ENCODE measurements around the gene KCNAB3. TPM values are rescaled to one million over a fixed set of nuclear protein-coding genes. Genes with fewer than 3 reads are reported as not detected.

The KCNAB3 gene
- total RNA-seq: 1 to 10 TPM; 1.1 to 2.6 TPM

DNA sequence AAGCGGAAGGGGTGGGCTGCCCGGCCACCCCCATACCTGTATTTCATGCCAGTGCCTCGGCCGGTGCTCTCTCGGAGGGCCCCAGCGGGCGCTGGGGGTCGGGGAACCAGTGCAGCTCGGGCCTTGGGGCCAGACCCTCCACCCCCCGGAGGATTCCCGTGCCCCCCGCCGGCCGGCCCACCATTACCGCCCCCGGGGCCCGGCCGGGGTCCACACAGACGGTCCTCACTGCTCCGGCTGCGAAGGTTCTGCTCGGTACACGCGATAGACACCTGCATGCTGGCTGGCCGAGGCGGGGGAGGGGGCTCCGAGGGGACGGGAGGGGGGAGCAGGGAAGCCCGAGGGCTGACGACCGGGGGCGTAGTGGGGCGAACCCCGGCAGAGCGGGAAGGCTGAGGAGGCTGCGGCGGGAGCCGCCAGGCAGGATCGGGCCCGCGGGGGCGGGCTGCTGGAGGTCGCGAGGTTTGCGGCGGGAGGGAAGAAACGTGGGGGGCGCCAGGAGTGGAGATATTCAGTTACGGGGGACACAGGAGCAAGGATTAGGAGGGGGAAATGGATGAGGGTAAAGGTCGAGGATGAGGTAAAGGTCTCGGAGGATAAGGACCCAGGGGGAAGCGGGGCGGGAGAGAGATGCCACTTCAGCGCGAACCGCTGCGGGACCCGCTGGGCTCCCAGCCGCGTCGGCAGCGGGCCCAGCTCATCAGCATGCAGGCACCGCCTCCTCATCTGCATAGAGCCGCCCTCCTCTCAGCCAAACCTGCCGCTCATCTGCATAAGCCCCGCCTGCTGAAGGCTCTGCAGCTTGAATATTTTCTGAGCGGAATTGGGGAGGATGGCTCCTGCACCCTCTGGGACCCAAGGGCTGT lies at the start of gene KCNAB3:
KCNAB3 (minus strand) TSS at position 699 of the 866 bp plus-strand sequence; CDS start at position 278, 421 bp downstream.
- Histone ChIP-seq H3K9ac (ENCODE audit: low read depth in 2 of 2, low read length in 2 of 2) (peak within 1 kb of the TSS in 1 of 2 donors; percentile 45), H3K27ac (no peak within 1 kb of the TSS), H3K4me3 (no peak within 1 kb of the TSS), H3K9me3 (no peaks in the 10 kb centered on the region), H3K36me3 (no peaks in the 10 kb centered on the region), H3K4me1 (no peaks in the 10 kb centered on the region), H3K27me3 (no peaks in the 10 kb centered on the region)
- DNase-seq: no peak
- intact Hi-C loops (cut with DNase I): no loop called here
- TF ChIP-seq, protein P1, sequence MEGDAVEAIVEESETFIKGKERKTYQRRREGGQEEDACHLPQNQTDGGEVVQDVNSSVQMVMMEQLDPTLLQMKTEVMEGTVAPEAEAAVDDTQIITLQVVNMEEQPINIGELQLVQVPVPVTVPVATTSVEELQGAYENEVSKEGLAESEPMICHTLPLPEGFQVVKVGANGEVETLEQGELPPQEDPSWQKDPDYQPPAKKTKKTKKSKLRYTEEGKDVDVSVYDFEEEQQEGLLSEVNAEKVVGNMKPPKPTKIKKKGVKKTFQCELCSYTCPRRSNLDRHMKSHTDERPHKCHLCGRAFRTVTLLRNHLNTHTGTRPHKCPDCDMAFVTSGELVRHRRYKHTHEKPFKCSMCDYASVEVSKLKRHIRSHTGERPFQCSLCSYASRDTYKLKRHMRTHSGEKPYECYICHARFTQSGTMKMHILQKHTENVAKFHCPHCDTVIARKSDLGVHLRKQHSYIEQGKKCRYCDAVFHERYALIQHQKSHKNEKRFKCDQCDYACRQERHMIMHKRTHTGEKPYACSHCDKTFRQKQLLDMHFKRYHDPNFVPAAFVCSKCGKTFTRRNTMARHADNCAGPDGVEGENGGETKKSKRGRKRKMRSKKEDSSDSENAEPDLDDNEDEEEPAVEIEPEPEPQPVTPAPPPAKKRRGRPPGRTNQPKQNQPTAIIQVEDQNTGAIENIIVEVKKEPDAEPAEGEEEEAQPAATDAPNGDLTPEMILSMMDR (IDR thresholded peaks at IDR 0.05): no peak

DNA sequence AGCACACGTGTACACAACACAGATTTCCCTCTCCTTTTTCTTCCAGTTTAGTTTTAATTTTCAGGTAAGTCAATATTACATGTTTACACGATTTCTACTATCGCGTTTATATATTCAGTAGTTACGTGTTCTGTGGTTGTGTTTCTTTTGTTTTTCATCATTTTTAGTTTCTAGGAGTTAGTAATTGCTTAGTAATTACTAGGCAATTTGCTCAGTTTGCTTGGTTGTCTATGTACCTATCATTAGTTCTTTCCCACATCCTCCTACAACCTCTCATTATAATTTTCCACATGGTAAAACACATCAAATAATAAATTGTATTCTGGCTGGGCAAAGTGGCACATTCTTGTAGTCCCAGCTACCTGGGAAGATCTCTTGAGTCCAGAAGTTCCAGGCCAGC lies 48.1 kb upstream of the KCNAB3 start:
- no peaks in the 10 kb centered on the region for H3K36me3 ChIP-seq
- H3K27ac ChIP-seq: no peak overlapping the region
- no peaks in the 10 kb centered on the region for H3K27me3 ChIP-seq
- H3K9ac ChIP-seq (ENCODE audit: low read depth in 2 of 2, low read length in 2 of 2): no peak overlapping the region
- H3K4me1 ChIP-seq: no peaks in the 10 kb centered on the region
- no peaks in the 10 kb centered on the region for H3K9me3 ChIP-seq
- TF ChIP-seq, protein P1 (IDR thresholded peaks at IDR 0.05): no peak
- no peak for DNase-seq
- no peak overlapping the region for H3K4me3 ChIP-seq
- intact Hi-C loops (cut with DNase I): no loop called here

DNA sequence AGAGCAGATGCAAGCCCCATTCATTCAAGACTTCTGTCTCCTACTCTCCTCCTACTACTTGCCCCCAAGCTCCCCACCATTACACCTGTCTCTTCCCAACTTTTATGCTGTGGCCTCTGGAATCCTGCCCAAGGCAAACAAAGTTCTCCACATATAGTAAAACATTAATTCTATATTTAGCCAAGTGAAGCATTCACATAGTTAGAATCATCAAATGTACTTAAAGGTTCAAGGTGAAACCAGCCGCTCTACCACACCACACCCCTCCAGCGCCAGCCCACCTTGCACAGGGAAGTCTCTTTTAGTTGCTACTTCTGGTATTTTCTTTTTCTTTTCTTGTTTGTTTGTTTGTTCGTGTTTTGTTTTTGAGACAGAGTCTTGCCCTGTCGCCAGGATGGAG lies 47.4 kb upstream of the KCNAB3 start:
- Histone ChIP-seq H3K4me3 (no peak overlapping the region), H3K27ac (no peak overlapping the region), H3K9me3 (no peaks in the 10 kb centered on the region), H3K27me3 (no peaks in the 10 kb centered on the region), H3K36me3 (no peaks in the 10 kb centered on the region), H3K9ac (ENCODE audit: low read depth in 2 of 2, low read length in 2 of 2) (no peak overlapping the region), H3K4me1 (no peaks in the 10 kb centered on the region)
- TF ChIP-seq, protein P1 (IDR thresholded peaks at IDR 0.05): no peak
- DNase-seq: peak; percentile 58
- intact Hi-C loops (cut with DNase I): no loop called here

DNA sequence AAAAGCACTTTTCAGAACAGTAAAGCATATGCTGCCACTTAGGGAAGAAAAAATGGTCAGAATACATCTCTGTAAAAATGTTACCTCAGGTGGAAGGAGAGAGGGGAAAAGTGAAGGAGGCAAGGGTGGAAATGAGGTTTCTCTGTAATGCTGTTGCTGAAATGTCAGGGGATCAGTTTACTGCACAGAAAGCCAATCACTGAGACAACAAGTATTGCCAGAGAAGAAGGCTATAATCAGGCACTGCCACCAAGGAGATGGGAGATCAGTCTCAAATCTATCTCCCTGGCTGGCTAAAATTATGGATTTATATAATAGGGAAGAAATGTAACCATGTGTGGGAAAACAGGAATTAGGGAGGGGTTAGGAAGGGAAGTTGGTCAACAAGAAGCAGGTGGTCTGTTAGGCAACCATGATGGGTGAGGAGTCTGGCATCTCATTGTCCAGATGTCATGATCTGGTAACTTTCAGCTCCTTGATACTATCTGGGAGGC lies 45.0 kb upstream of the KCNAB3 start:
- H3K27me3 ChIP-seq: no peaks in the 10 kb centered on the region
- DNase-seq: no peak
- intact Hi-C loops (cut with DNase I): no loop called here
- TF ChIP-seq, protein P1 (IDR thresholded peaks at IDR 0.05): no peak
- no peaks in the 10 kb centered on the region for H3K36me3 ChIP-seq
- no peak overlapping the region for H3K27ac ChIP-seq
- H3K9ac ChIP-seq (ENCODE audit: low read depth in 2 of 2, low read length in 2 of 2): no peak overlapping the region
- H3K4me1 ChIP-seq: no peaks in the 10 kb centered on the region
- no peak overlapping the region for H3K4me3 ChIP-seq
- H3K9me3 ChIP-seq: no peaks in the 10 kb centered on the region

GRCh38 chr17:7972131-7972785 lies 42.6 kb upstream of the KCNAB3 start:
- Histone ChIP-seq H3K27ac (no peak overlapping the region), H3K4me1 (no peaks in the 10 kb centered on the region), H3K9ac (ENCODE audit: low read depth in 2 of 2, low read length in 2 of 2) (no peak overlapping the region), H3K4me3 (no peak overlapping the region), H3K36me3 (no peaks in the 10 kb centered on the region), H3K27me3 (no peaks in the 10 kb centered on the region), H3K9me3 (no peaks in the 10 kb centered on the region)
- TF ChIP-seq, protein P1 (IDR thresholded peaks at IDR 0.05): no peak
- intact Hi-C loops (cut with DNase I): no loop called here
- DNase-seq: no peak
